HG03565 (cell line): Measurements from ENCODE around the gene ADAMTSL3.
"Not testable (repeated sequence)": the region's sequence is repeated elsewhere in the genome, so short reads cannot be mapped to it uniquely, and the experiment has no call there.

Source experiments
- ATAC-seq: cut with Tn5 transposase; IDR thresholded peaks from one replicate; pipeline ENCODE4 v1.9.1; 2021; ENCODE audit warnings: mild to moderate bottlenecking, moderate library complexity; ENCODE audit not compliant: unreplicated experiment

The ADAMTSL3 gene

GRCh38 chr15:83961311-83961710, 307.4 kb downstream of the ADAMTSL3 start:
- ATAC-seq = no peak

GRCh38 chr15:83964967-83965366, 311.0 kb downstream of the ADAMTSL3 start:
- not testable (repeated sequence) for ATAC-seq

GRCh38 chr15:83970295-83970890, 316.5 kb downstream of the ADAMTSL3 start:
- ATAC-seq = no peak

GRCh38 chr15:83971992-83972391, 318.1 kb downstream of the ADAMTSL3 start:
- no peak for ATAC-seq

- ATAC-seq = no peak
Measured at GRCh38 chr15:83973816-83974215, 319.9 kb downstream of the ADAMTSL3 start.

- ATAC-seq = no peak
Measured at GRCh38 chr15:83977992-83978391, 324.1 kb downstream of the ADAMTSL3 start.

- ATAC-seq = no peak
Measured at GRCh38 chr15:83978588-83978987, 324.7 kb downstream of the ADAMTSL3 start.

- no peak for ATAC-seq
Measured at GRCh38 chr15:83980637-83981036, 326.7 kb downstream of the ADAMTSL3 start.

GRCh38 chr15:83982748-83983147, 328.8 kb downstream of the ADAMTSL3 start:
- ATAC-seq = no peak

GRCh38 chr15:83983634-83984458, 329.9 kb downstream of the ADAMTSL3 start:
- peak; percentile 76 for ATAC-seq

GRCh38 chr15:83984601-83985000, 330.7 kb downstream of the ADAMTSL3 start:
- no peak for ATAC-seq

- no peak for ATAC-seq
Measured at GRCh38 chr15:83991163-83991562, 337.2 kb downstream of the ADAMTSL3 start.

- ATAC-seq = peak; percentile 46
Measured at GRCh38 chr15:83992324-83993031, 338.6 kb downstream of the ADAMTSL3 start.

GRCh38 chr15:83993591-83993990, 339.7 kb downstream of the ADAMTSL3 start:
- no peak for ATAC-seq

- no peak for ATAC-seq
Measured at GRCh38 chr15:83998486-83998885, 344.6 kb downstream of the ADAMTSL3 start.

- no peak for ATAC-seq
Measured at GRCh38 chr15:83999396-84000135, 345.6 kb downstream of the ADAMTSL3 start.

- no peak for ATAC-seq
Measured at GRCh38 chr15:84001037-84001436, 347.1 kb downstream of the ADAMTSL3 start.

GRCh38 chr15:84001655-84002054, 347.7 kb downstream of the ADAMTSL3 start:
- ATAC-seq = no peak

GRCh38 chr15:84003791-84004503, 350.0 kb downstream of the ADAMTSL3 start:
- no peak for ATAC-seq

GRCh38 chr15:84006421-84006820, 352.5 kb downstream of the ADAMTSL3 start:
- ATAC-seq = no peak
